GM21737 (cell line): ENCODE data around the gene IFT27.

ENCODE experiments used
- ATAC-seq: cut with Tn5 transposase; IDR thresholded peaks from one replicate; pipeline ENCODE4 v1.9.1; 2021; ENCODE audit warnings: mild to moderate bottlenecking, moderate library complexity; ENCODE audit not compliant: unreplicated experiment

The IFT27 gene

GRCh38 chr22:36727927-36728488 is 47.9 kb downstream of the IFT27 start:
- ATAC-seq, result no peak

GRCh38 chr22:36727110-36727509 is 48.8 kb downstream of the IFT27 start:
- ATAC-seq, result no peak

- no peak for ATAC-seq
Observed at GRCh38 chr22:36726007-36726380, 49.9 kb downstream of the IFT27 start.

- ATAC-seq, result no peak
Observed at GRCh38 chr22:36725366-36726006, 50.4 kb downstream of the IFT27 start.

GRCh38 chr22:36724836-36725235 is 51.1 kb downstream of the IFT27 start:
- ATAC-seq, result no peak

GRCh38 chr22:36722055-36722454 is 53.9 kb downstream of the IFT27 start:
- ATAC-seq, result no peak

GRCh38 chr22:36715647-36716046 is 60.3 kb downstream of the IFT27 start:
- no peak for ATAC-seq

GRCh38 chr22:36714110-36714509 is 61.8 kb downstream of the IFT27 start:
- ATAC-seq, result no peak

GRCh38 chr22:36713436-36713835 is 62.5 kb downstream of the IFT27 start:
- no peak for ATAC-seq
